WERI-Rb-1 (cell line): ENCODE measurements around the gene SCAF1.

Source experiments
- DNase-seq: peaks from one replicate; pipeline ENCODE4 v3.0.0-alpha.2; 2020
- H3K27ac ChIP-seq: fragments of 250-450 bp; sonication (Bioruptor Pico); 2 replicates; pipeline ENCODE4 v1.5.1; 2020; ENCODE audit warnings: mild to moderate bottlenecking, moderate library complexity
- H3K27me3 ChIP-seq: fragments of 250-450 bp; sonication (Bioruptor Pico); 2 replicates; pipeline ENCODE4 v1.5.1; 2021; ENCODE audit warnings: mild to moderate bottlenecking, low read depth, moderate library complexity; ENCODE audit not compliant: insufficient read depth, severe bottlenecking
- H3K36me3 ChIP-seq: fragments of 250-450 bp; sonication (Bioruptor Pico); 2 replicates; pipeline ENCODE4 v1.5.1; 2020; ENCODE audit warnings: mild to moderate bottlenecking, moderate library complexity
- H3K4me3 ChIP-seq: 2 replicates; pipeline ENCODE4 v1.5.1; 2011; ENCODE audit warnings: low read depth, mild to moderate bottlenecking, control low read depth, low read length
- H3K9me3 ChIP-seq: fragments of 250-450 bp; sonication (Bioruptor Pico); 2 replicates; pipeline ENCODE4 v1.5.1; 2021; ENCODE audit warnings: mild to moderate bottlenecking, moderate library complexity; ENCODE audit not compliant: severe bottlenecking
- CTCF ChIP-seq: IDR thresholded peaks from 2 replicates; pipeline ENCODE4 v1.5.1; 2011; ENCODE audit warnings: low read depth, mild to moderate bottlenecking, control low read depth, inconsistent platforms, low read length

SCAF1 gene

GRCh38 chr19:49624967-49625910 lies 16.8 kb upstream of the SCAF1 start:
- TF ChIP-seq CTCF = no peak
- Histone ChIP-seq H3K27me3 (no peaks in the 10 kb centered on the region), H3K36me3 (peaks cover 45% of the 10 kb centered on the region), H3K4me3 (no peak overlapping the region), H3K27ac (no peak overlapping the region), H3K9me3 (no peaks in the 10 kb centered on the region)
- no peak for DNase-seq

GRCh38 chr19:49626226-49626625 lies 15.8 kb upstream of the SCAF1 start:
- no peak for DNase-seq
- Histone ChIP-seq H3K36me3 (peaks cover 44% of the 10 kb centered on the region), H3K27ac (no peak overlapping the region), H3K9me3 (no peaks in the 10 kb centered on the region), H3K4me3 (no peak overlapping the region), H3K27me3 (no peaks in the 10 kb centered on the region)
- no peak for TF ChIP-seq CTCF

GRCh38 chr19:49629659-49630058 lies 12.3 kb upstream of the SCAF1 start:
- H3K36me3 ChIP-seq = peaks cover 29% of the 10 kb centered on the region
- no peaks in the 10 kb centered on the region for H3K27me3 ChIP-seq
- DNase-seq = no peak
- no peak overlapping the region for H3K27ac ChIP-seq
- no peak for TF ChIP-seq CTCF
- no peaks in the 10 kb centered on the region for H3K9me3 ChIP-seq
- H3K4me3 ChIP-seq = no peak overlapping the region

- Histone ChIP-seq H3K4me3 (no peak overlapping the region), H3K27me3 (no peaks in the 10 kb centered on the region), H3K36me3 (peaks cover 25% of the 10 kb centered on the region), H3K9me3 (no peaks in the 10 kb centered on the region), H3K27ac (no peak overlapping the region)
- no peak for DNase-seq
- no peak for TF ChIP-seq CTCF
Measured at GRCh38 chr19:49631014-49631588, 10.9 kb upstream of the SCAF1 start.

- no peak for TF ChIP-seq CTCF
- Histone ChIP-seq H3K27ac (no peak overlapping the region), H3K27me3 (no peaks in the 10 kb centered on the region), H3K36me3 (peaks cover 20% of the 10 kb centered on the region), H3K9me3 (no peaks in the 10 kb centered on the region), H3K4me3 (no peak overlapping the region)
- DNase-seq = peak; percentile 50
Measured at GRCh38 chr19:49631610-49632192, 10.3 kb upstream of the SCAF1 start.
